Natural killer cell (primary cell): ENCODE measurements around the gene ZNF182. TPM values are rescaled to one million over a fixed set of nuclear protein-coding genes. Genes with fewer than 3 reads are reported as not detected.
A peak's percentile ranks its signal among the peaks of the same experiment; 100 is the strongest.
"Not testable (repeated sequence)": the region's sequence is repeated elsewhere in the genome, so short reads cannot be mapped to it uniquely, and the experiment has no call there.

Experiments
- ATAC-seq, 3 donors: fragments of 150-1000 bp in 2 of 3; fragments of 200-7000 bp in 1 of 3; cut with Tn5 transposase; 1 replicate in 1 of 3; 2 replicates in 2 of 3; pipeline ENCODE4 v1.10.0; 2021; ENCODE audit warnings: mild to moderate bottlenecking in 2 of 3, moderate library complexity in 2 of 3
- DNase-seq, 2 donors: peaks; one replicate each; pipeline versions ENCODE4 v3.0.0 to v3.0.0-alpha.2; 2013 to 2021; ENCODE audit warnings: mixed read lengths in 1 of 2
- H3K27ac ChIP-seq: one replicate; pipeline ENCODE4 v1.5.1; 2013; ENCODE audit warnings: mild to moderate bottlenecking, low read length
- H3K27me3 ChIP-seq: one replicate; pipeline ENCODE4 v1.6.1; 2013; ENCODE audit warnings: low read length; ENCODE audit not compliant: control insufficient read depth, insufficient read depth
- H3K36me3 ChIP-seq: one replicate; pipeline ENCODE4 v1.6.1; 2013; ENCODE audit warnings: low read length; ENCODE audit not compliant: control insufficient read depth, insufficient read depth
- H3K4me1 ChIP-seq: one replicate; pipeline ENCODE4 v1.6.1; 2013; ENCODE audit warnings: low read length; ENCODE audit not compliant: control insufficient read depth, insufficient read depth
- H3K4me3 ChIP-seq: one replicate; pipeline ENCODE4 v1.5.1; 2013; ENCODE audit warnings: low read length
- H3K9me3 ChIP-seq: one replicate; pipeline ENCODE4 v1.6.1; 2013; ENCODE audit warnings: low read length; ENCODE audit not compliant: control insufficient read depth, insufficient read depth
- H3K27ac Mint-ChIP-seq, 2 donors: one replicate each; pipeline ENCODE4 v1.8.0; 2022; ENCODE audit warnings: mild to moderate bottlenecking in 2 of 2, mixed read lengths in 2 of 2, moderate library complexity in 1 of 2
- H3K27me3 Mint-ChIP-seq, 2 donors: one replicate each; pipeline ENCODE4 v1.8.0; 2022; ENCODE audit warnings: low read depth in 2 of 2, mixed read lengths in 2 of 2
- H3K36me3 Mint-ChIP-seq: one replicate; pipeline ENCODE4 v1.8.0; 2022; ENCODE audit warnings: mixed read lengths
- H3K4me1 Mint-ChIP-seq, 2 donors: one replicate each; pipeline ENCODE4 v1.8.0; 2022; ENCODE audit warnings: mixed read lengths in 2 of 2
- H3K4me3 Mint-ChIP-seq: one replicate; pipeline ENCODE4 v1.8.0; 2022; ENCODE audit warnings: mild to moderate bottlenecking, moderate library complexity, mixed read lengths
- H3K9me3 Mint-ChIP-seq, 2 donors: one replicate each; pipeline ENCODE4 v1.8.0; 2022; ENCODE audit warnings: mixed read lengths in 2 of 2
- WGBS: methylation state at CpG from one replicate; pipeline ENCODE4 v1.1.7; 2013; ENCODE audit warnings: missing lambda C conversion rate; ENCODE audit not compliant: insufficient coverage; 5-methylcytosine and 5-hydroxymethylcytosine counted together
- intact Hi-C: fragments of 100-400 bp; cut with micrococcal nuclease; formaldehyde crosslinking; loops from one replicate; pipeline ENCODE4 v1.14.2; 2022
- total RNA-seq, 4 donors: library from RNA; stranded (reverse); fragments of 120-200 nt in 1 of 4; gene quantifications; one replicate each; pipeline versions ENCODE4 v1.2.3 to v1.2.4, GENCODE V29; 2013 to 2022
- TF ChIP-seq, protein P1 (sequence below): fragments of 200-600 bp; IDR thresholded peaks from one replicate; pipeline ENCODE4 v1.8.0; 2022; ENCODE audit warnings: antibody characterized with exemption

Gene ZNF182
- total RNA-seq, 3 donors from 2014 or later (not counting 1 experiment from before 2014, with no cell fraction given) = 7.1 to 10.4 (median 7.8) TPM

DNA sequence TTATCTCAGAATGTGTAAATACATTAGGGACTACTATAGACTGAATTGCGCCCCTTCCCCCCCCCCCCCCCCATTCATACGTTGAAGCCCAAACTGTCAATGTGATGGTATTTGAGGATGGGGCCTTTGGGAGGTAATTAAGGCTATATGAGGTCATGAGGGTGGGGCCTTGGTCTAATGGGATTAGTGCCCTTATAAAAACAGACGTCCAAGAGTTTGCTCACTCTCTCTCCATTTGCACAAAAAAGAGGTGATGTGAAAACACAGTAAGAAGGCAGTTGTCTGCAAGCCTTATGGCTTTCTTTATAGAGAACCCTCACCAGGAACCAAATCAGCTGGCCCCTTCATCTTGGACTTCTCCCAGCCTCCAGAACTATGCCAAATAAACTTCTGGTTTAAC, 18.3 kb upstream of the ZNF182 start:
- Histone ChIP-seq H3K9me3 (no peaks in the 10 kb centered on the region), H3K4me1 (peaks cover 9% of the 10 kb centered on the region), H3K36me3 (no peaks in the 10 kb centered on the region), H3K27ac (no peak overlapping the region), H3K27me3 (no peaks in the 10 kb centered on the region), H3K4me3 (no peak overlapping the region)
- no peaks in the 10 kb centered on the region for H3K9me3 Mint-ChIP-seq
- no CpG with 5 or more reads among the region's 3 CpGs for WGBS
- TF ChIP-seq, protein P1, sequence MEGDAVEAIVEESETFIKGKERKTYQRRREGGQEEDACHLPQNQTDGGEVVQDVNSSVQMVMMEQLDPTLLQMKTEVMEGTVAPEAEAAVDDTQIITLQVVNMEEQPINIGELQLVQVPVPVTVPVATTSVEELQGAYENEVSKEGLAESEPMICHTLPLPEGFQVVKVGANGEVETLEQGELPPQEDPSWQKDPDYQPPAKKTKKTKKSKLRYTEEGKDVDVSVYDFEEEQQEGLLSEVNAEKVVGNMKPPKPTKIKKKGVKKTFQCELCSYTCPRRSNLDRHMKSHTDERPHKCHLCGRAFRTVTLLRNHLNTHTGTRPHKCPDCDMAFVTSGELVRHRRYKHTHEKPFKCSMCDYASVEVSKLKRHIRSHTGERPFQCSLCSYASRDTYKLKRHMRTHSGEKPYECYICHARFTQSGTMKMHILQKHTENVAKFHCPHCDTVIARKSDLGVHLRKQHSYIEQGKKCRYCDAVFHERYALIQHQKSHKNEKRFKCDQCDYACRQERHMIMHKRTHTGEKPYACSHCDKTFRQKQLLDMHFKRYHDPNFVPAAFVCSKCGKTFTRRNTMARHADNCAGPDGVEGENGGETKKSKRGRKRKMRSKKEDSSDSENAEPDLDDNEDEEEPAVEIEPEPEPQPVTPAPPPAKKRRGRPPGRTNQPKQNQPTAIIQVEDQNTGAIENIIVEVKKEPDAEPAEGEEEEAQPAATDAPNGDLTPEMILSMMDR = no peak
- H3K4me3 Mint-ChIP-seq = no peak overlapping the region
- no peak for DNase-seq
- no peaks in the 10 kb centered on the region for H3K27me3 Mint-ChIP-seq
- peak overlapping the region in 1 of 2 donors; percentile 74 for H3K27ac Mint-ChIP-seq
- ATAC-seq = no peak
- peaks cover 18 to 20% of the 10 kb centered on the region in 2 donors for H3K4me1 Mint-ChIP-seq
- intact Hi-C loops = loop anchor here (5.0 to 10.0 kb wide), 3 partner anchors 67 to 830 kb away; partner anchors contain the start of genes ELK1, UBA1 and UXT
- no peaks in the 10 kb centered on the region for H3K36me3 Mint-ChIP-seq

DNA sequence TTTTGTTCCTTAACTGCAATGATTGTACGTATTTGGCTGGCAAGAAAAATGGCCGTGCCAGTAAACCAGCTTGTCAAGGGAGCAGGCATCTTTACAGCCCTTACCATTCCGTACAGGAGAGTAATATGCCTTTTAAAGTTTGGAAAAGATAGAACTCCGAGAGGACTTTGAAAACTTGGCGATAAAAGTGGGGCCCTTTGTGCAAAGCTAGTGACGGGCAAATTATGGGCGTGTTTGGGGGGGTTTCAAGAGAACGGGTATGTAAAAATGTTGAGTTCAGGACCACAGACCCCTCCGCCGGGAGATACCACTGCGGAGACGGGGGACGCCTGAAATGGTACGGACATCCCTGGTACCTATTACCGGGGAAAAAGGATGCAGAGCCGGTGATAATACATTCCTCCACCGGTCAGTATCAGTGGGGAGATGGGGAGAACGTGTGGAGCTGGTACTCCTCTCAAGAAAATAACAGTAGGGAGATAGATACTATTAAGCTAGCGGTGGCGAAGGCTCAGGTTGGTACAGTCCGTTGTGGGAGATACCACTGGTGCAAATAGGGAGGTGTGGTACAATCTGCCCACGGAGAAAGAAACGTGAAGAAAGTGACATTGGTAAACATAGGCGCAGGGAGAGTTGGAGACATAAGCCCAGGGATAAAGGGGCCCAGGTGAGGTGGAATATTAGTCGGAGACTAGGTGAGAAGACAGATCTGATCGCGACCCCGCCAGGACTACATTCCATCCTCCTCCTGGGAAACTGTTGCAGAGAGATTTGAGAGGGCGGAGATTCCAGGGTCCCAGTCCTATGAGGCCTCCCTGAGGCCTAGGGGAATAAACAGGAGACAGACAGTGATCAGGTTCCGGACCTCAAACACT, 17.5 kb upstream of the ZNF182 start:
- no peaks in the 10 kb centered on the region for H3K27me3 Mint-ChIP-seq
- no peaks in the 10 kb centered on the region for H3K9me3 Mint-ChIP-seq
- WGBS = under 1% methylated on average over 22 of the region's 30 CpGs
- no peaks in the 10 kb centered on the region for H3K36me3 ChIP-seq
- peak; percentile 76 to 88 for DNase-seq
- H3K4me1 ChIP-seq = peaks cover 6% of the 10 kb centered on the region
- H3K9me3 ChIP-seq = no peaks in the 10 kb centered on the region
- H3K4me3 ChIP-seq = peak overlapping the region; percentile 75
- peak; percentile 79 to 88 (median 79) for ATAC-seq
- no peaks in the 10 kb centered on the region for H3K27me3 ChIP-seq
- H3K4me3 Mint-ChIP-seq = peak overlapping the region; percentile 98
- intact Hi-C loops = loop anchor here (1.0 to 10.0 kb wide), 4 partner anchors 66 to 829 kb away; partner anchors contain the start of genes ELK1, UBA1, UXT and ZNF81
- peaks cover 12 to 13% of the 10 kb centered on the region in 2 donors for H3K4me1 Mint-ChIP-seq
- H3K36me3 Mint-ChIP-seq = no peaks in the 10 kb centered on the region
- peak overlapping the region; percentile 91 to 99 for H3K27ac Mint-ChIP-seq
- H3K27ac ChIP-seq = peak overlapping the region; percentile 94
- TF ChIP-seq, protein P1 = no peak

DNA sequence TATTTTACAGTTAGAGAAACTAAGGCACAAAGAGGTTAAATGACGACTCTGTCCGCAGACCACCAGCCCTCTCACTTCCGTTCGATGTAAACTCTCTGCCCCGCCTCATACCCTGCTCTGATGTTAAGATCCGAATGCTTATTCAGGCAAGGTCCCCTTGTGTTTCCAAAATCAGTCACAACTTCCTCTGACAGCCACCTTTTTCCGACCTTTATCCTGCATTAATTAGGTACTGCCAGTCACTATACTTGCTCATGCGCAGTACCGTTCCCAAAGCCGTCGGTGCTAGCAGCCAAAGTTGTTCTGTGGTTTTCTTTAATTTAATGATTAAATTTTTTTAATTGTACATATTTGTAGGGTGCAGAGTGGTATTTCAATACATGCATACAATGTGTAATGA, 16.7 kb upstream of the ZNF182 start:
- intact Hi-C loops = loop anchor here (5.0 to 10.0 kb wide), 3 partner anchors 66 to 828 kb away; partner anchors contain the start of genes ELK1, UBA1 and UXT
- 32% methylated on average over 9 of the region's 11 CpGs for WGBS
- peak overlapping the region; percentile 98 for H3K4me3 Mint-ChIP-seq
- not testable (repeated sequence) for H3K27ac ChIP-seq, H3K9me3 Mint-ChIP-seq, H3K4me1 Mint-ChIP-seq, H3K36me3 ChIP-seq, H3K27me3 ChIP-seq, H3K36me3 Mint-ChIP-seq, H3K9me3 ChIP-seq, H3K4me1 ChIP-seq, H3K27me3 Mint-ChIP-seq
- peak in 1 of 2 donors; percentile 46 for DNase-seq
- H3K27ac Mint-ChIP-seq = peak overlapping the region; percentile 91 to 99
- peak overlapping the region; percentile 75 for H3K4me3 ChIP-seq
- peak in 1 of 3 donors; percentile 13 for ATAC-seq

DNA sequence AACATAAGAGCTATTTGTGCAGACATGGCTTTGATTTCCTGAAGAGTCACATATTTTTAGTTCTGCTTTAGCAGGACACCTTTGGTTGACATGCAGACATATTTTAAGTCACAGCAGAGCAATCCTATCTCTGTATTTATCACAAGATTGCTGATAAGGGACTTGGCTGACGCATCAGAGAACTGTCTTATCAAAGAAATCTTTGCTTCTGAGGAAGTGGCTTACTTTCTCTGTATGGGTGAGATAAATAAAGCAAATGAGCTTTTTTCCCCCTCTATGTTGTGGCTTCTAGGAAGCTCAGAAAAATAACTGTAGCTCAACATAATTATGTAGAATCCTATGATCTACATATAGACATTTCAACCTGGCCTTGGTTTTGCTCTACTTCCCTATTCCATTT, 16.1 kb upstream of the ZNF182 start:
- H3K27ac Mint-ChIP-seq, H3K27me3 ChIP-seq, H3K36me3 Mint-ChIP-seq, H3K36me3 ChIP-seq, H3K4me1 ChIP-seq, H3K4me3 Mint-ChIP-seq, H3K9me3 Mint-ChIP-seq, H3K4me1 Mint-ChIP-seq, H3K9me3 ChIP-seq, H3K4me3 ChIP-seq, H3K27ac ChIP-seq, DNase-seq, H3K27me3 Mint-ChIP-seq: not testable (repeated sequence)
- intact Hi-C loops = loop anchor here (5.0 to 10.0 kb wide), 3 partner anchors 65 to 828 kb away; partner anchors contain the start of genes ELK1, UBA1 and UXT
- no CpG with 5 or more reads among the region's 1 CpG for WGBS
- peak in 2 of 3 donors; percentile 37 to 51 for ATAC-seq

DNA sequence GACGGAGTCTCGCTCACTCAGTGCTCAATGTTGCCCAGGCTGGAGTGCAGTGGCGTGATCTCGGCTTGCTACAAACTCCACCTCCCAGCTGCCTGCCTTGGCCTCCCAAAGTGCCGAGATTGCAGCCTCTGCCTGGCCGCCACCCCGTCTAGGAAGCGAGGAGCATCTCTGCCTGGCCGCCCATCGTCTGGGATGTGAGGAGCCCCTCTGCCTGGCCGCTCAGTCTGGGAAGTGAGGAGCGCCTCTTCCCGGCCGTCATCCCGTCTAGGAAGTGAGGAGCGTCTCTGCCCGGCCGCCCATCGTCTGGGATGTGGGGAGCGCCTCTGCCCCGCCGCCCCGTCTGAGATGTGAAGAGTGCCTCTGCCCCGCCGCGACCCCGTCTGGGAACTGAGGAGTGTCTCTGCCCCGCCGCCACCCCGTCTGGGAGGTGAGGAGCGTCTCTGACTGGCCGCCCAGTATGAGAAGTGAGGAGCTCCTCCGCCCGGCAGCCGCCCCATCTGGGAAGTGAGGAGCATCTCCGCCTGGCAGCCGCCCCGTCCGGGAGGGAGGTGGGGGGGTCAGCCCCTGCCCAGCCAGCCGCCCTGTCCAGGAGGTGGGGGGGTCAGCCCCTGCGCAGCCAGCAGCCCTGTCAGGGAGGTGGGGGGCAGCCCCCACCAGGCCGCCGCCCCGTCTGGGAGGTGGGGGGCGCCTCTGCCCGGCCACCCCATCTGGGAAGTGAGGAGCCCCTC, 13.0 kb upstream of the ZNF182 start:
- H3K36me3 ChIP-seq, H3K27me3 ChIP-seq, H3K4me3 ChIP-seq, H3K27ac Mint-ChIP-seq, H3K36me3 Mint-ChIP-seq, intact Hi-C loops, H3K4me3 Mint-ChIP-seq, H3K9me3 ChIP-seq, H3K27ac ChIP-seq, H3K4me1 ChIP-seq, H3K27me3 Mint-ChIP-seq, DNase-seq, ATAC-seq, H3K9me3 Mint-ChIP-seq, H3K4me1 Mint-ChIP-seq: not testable (repeated sequence)
- WGBS = 92% methylated on average over 10 of the region's 46 CpGs

DNA sequence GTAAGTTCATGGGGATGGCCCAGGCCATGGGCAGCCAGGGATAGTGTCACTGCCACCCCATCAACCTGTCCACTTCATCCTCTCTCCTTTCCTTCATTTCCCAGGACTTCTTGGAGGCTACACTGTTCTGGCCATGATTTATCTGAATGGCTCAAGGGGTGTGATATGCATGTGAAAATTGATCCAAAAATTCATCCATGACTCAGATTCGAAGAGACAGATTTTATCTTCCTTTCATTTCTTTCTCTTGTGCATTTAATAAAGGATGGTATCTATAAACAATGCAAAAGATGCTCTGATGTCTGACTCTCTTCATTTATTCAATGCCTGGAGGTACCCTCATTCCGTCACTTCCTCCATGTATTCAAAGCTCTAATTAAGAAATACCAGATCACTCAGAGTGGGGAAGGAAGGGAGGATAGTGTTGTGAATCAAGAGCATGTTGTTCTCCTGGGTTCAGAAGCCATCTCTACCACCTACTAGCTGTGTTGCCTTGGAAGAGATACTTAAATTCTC, 5.7 kb upstream of the ZNF182 start:
- H3K4me3 ChIP-seq, H3K27me3 Mint-ChIP-seq, H3K4me1 ChIP-seq, H3K4me3 Mint-ChIP-seq, H3K27me3 ChIP-seq, DNase-seq, H3K27ac Mint-ChIP-seq, H3K27ac ChIP-seq, ATAC-seq, intact Hi-C loops, H3K9me3 Mint-ChIP-seq, H3K4me1 Mint-ChIP-seq, H3K36me3 Mint-ChIP-seq, H3K36me3 ChIP-seq, H3K9me3 ChIP-seq: not testable (repeated sequence)
- no CpG with 5 or more reads among the region's 2 CpGs for whole genome bisulfite sequencing
